ENCODE measurements around the gene RAP2B.
A peak's percentile ranks its signal among the peaks of the same experiment; 100 is the strongest.

Gene RAP2B

DNA sequence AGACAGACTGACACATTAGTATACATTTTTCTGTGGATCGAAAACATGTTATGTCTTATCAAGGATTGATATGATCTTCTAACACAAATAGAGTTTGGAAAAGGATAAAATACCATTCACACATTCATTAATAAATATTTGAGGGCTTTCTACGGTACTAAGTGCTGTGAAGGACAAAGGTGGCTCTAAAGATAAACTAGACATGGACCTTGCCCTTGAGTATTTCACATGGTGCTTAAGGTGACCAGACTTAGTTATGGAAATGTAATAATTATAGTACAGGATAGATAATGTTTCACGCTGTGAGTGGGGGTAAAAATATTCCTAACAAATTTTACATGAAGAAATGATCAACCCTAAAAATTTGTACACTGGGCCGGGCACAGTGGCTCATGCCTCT lies 3.8 kb upstream of the RAP2B start:
- Histone ChIP-seq H3K4me1 (ENCODE audit: low read length) (peaks cover 15% of the 10 kb centered on the region), H3K9me3 (ENCODE audit: insufficient read depth, low read length) (no peaks in the 10 kb centered on the region), H3K79me2 (ENCODE audit: low read length) (peaks cover 11% of the 10 kb centered on the region), H2AFZ (ENCODE audit: low read depth, low read length) (no peak overlapping the region), H3K27ac (ENCODE audit: low read length) (no peak overlapping the region), H3K4me2 (ENCODE audit: low read length) (no peak overlapping the region), H4K20me1 (ENCODE audit: insufficient read depth, low read length) (no peaks in the 10 kb centered on the region), H3K4me3 (ENCODE audit: low read length) (no peak overlapping the region), H3K27me3 (ENCODE audit: low read depth, low read length) (no peaks in the 10 kb centered on the region), H3K9ac (ENCODE audit: low read length) (no peak overlapping the region), H3K36me3 (replicated peaks; ENCODE audit: low read depth, low read length) (peaks cover under 1% of the 10 kb centered on the region)
- TF ChIP-seq, protein P1, sequence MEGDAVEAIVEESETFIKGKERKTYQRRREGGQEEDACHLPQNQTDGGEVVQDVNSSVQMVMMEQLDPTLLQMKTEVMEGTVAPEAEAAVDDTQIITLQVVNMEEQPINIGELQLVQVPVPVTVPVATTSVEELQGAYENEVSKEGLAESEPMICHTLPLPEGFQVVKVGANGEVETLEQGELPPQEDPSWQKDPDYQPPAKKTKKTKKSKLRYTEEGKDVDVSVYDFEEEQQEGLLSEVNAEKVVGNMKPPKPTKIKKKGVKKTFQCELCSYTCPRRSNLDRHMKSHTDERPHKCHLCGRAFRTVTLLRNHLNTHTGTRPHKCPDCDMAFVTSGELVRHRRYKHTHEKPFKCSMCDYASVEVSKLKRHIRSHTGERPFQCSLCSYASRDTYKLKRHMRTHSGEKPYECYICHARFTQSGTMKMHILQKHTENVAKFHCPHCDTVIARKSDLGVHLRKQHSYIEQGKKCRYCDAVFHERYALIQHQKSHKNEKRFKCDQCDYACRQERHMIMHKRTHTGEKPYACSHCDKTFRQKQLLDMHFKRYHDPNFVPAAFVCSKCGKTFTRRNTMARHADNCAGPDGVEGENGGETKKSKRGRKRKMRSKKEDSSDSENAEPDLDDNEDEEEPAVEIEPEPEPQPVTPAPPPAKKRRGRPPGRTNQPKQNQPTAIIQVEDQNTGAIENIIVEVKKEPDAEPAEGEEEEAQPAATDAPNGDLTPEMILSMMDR (IDR thresholded peaks at IDR 0.05; ENCODE audit: low read depth, low read length) = no peak
- TF ChIP-seq EZH2phosphoT487 (IDR thresholded peaks at IDR 0.05; ENCODE audit: low read depth) = no peak

DNA sequence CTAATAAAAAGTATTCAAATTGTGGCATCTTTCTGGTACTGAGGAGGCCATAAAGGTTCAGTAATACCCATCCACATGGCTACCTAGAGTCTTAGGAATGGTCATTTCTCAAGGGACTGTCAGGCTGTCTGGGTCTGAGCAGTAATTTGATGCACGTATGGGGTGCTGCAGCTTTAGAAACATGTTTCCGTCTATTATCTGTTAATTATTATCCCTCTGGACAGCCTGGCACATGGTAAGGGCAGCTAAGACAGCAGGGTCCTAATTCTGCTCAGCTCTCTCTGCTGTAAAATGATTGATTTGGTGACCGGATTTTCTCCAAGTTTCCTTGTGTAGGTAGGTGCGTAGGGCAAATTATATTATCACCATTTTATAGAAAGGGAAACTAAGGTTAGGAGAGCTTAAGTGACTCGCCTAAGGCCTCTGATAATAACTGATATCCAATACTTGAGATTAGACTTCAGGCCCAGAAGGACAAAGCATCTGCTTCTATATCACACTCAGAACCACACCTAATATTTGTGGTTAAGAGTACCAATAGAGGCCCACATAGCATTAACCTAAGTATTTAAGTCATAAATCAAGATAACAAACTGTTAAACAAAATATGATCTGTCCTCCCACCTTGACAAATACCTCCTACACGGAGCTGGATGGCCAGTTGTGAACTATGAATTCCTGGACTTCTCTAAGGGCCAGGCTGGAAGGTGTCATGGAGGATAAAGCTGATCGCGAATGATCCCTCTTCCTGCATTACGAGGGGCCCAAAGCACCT lies 2.9 kb upstream of the RAP2B start:
- Histone ChIP-seq H3K27ac (ENCODE audit: low read length) (no peak overlapping the region), H3K27me3 (ENCODE audit: low read depth, low read length) (no peaks in the 10 kb centered on the region), H3K9me3 (ENCODE audit: insufficient read depth, low read length) (no peaks in the 10 kb centered on the region), H2AFZ (ENCODE audit: low read depth, low read length) (no peak overlapping the region), H3K79me2 (ENCODE audit: low read length) (peaks cover 21% of the 10 kb centered on the region), H3K9ac (ENCODE audit: low read length) (no peak overlapping the region), H4K20me1 (ENCODE audit: insufficient read depth, low read length) (peaks cover 5% of the 10 kb centered on the region; the same call in 1 of the 2 replicates), H3K4me1 (ENCODE audit: low read length) (peaks cover 20% of the 10 kb centered on the region), H3K4me2 (ENCODE audit: low read length) (peak overlapping the region; percentile 97; the same call in 1 of the 2 replicates), H3K4me3 (ENCODE audit: low read length) (no peak overlapping the region), H3K36me3 (replicated peaks; ENCODE audit: low read depth, low read length) (peaks cover 7% of the 10 kb centered on the region)
- no peak for TF ChIP-seq EZH2phosphoT487 (IDR thresholded peaks at IDR 0.05; ENCODE audit: low read depth)
- TF ChIP-seq, protein P1 (IDR thresholded peaks at IDR 0.05; ENCODE audit: low read depth, low read length) = no peak

DNA sequence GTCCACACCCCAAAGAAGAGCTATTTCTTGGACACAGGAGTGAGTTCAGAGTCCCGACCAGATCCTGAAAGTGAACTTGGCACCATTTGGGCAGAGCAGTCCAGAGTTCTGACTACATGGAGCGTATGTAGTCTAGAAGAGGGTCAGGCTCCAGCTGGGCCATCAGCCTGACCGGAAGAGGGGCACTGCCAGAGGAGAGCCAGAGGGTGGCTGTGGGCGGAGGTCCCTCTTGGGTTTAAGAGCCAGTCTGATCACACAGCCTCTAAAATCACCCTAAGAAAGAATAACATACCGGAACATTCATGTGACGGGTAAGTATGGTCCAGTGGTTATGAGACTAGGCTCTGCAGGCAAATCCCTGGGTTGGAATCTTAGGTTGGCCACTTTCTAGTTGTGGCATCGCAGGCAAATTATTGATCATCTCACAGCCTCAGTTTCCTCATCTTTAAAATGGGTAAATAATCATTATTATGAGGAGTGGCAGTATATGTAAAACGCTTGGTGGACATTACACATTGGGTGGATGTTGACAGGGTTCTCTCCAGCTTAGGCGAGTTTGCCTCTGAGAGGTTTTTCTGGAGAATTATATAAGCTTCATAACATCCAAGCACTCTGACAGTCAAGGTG lies 2.1 kb upstream of the RAP2B start:
- peaks cover 13% of the 10 kb centered on the region for H4K20me1 ChIP-seq (ENCODE audit: insufficient read depth, low read length)
- peak overlapping the region; percentile 97 for H3K4me2 ChIP-seq (ENCODE audit: low read length)
- TF ChIP-seq EZH2phosphoT487 (IDR thresholded peaks at IDR 0.05; ENCODE audit: low read depth) = no peak
- TF ChIP-seq, protein P1 (IDR thresholded peaks at IDR 0.05; ENCODE audit: low read depth, low read length) = no peak
- H2AFZ ChIP-seq (ENCODE audit: low read depth, low read length) = peak overlapping the region; percentile 76
- H3K9ac ChIP-seq (ENCODE audit: low read length) = peak overlapping the region; percentile 99
- H3K27ac ChIP-seq (ENCODE audit: low read length) = peak overlapping the region; percentile 98
- H3K79me2 ChIP-seq (ENCODE audit: low read length) = peaks cover 28% of the 10 kb centered on the region
- H3K9me3 ChIP-seq (ENCODE audit: insufficient read depth, low read length) = no peaks in the 10 kb centered on the region
- no peaks in the 10 kb centered on the region for H3K27me3 ChIP-seq (ENCODE audit: low read depth, low read length)
- H3K4me1 ChIP-seq (ENCODE audit: low read length) = peaks cover 27% of the 10 kb centered on the region
- H3K36me3 ChIP-seq (replicated peaks; ENCODE audit: low read depth, low read length) = peaks cover 11% of the 10 kb centered on the region
- peak overlapping the region; percentile 95 for H3K4me3 ChIP-seq (ENCODE audit: low read length)

DNA sequence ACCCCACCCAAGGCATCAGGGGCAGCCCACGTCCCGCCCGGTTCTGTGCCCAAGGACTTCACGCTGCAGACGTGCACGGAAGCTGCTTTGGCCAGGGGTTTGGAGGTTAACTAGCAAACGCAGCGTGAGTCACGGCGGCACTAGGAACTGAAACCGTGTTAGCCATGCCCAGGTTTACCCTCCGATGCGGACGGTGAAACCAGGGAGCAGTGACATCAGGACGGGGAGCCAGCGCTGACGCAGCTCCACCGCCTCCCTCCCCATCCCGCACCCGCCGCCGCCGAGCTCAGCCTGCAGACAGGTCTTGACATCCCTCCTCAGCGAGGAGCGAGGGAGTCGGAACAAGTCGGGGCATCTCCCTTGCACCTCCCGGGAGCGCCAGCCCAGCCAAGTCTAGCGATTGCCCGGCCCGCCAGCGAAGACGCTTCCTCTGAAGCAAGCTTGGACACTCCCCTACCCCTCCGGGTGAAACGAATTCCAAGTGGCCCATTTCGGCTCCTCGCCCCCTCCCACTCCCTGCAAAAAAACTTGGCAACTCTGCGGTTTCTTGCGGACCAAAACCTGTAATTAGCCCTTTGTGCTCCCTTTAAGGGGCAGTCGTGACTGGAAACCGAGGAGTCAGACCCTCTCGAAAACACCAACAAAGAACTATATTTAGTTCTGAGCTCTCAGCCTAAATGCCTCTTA lies 1.4 kb upstream of the RAP2B start:
- H3K27ac ChIP-seq (ENCODE audit: low read length) = peak overlapping the region; percentile 98
- H3K27me3 ChIP-seq (ENCODE audit: low read depth, low read length) = no peaks in the 10 kb centered on the region
- H3K4me2 ChIP-seq (ENCODE audit: low read length) = peak overlapping the region; percentile 97

More for the DNA sequence above, 1.4 kb upstream of the RAP2B start:
- TF ChIP-seq, protein P1 (IDR thresholded peaks at IDR 0.05; ENCODE audit: low read depth, low read length) = no peak
- no peak for TF ChIP-seq EZH2phosphoT487 (IDR thresholded peaks at IDR 0.05; ENCODE audit: low read depth)
- H3K36me3 ChIP-seq (replicated peaks; ENCODE audit: low read depth, low read length) = peaks cover 17% of the 10 kb centered on the region
- peaks cover 19% of the 10 kb centered on the region for H4K20me1 ChIP-seq (ENCODE audit: insufficient read depth, low read length)
- peak overlapping the region; percentile 99 for H3K9ac ChIP-seq (ENCODE audit: low read length)
- H3K4me1 ChIP-seq (ENCODE audit: low read length) = peaks cover 32% of the 10 kb centered on the region
- H3K4me3 ChIP-seq (ENCODE audit: low read length) = peak overlapping the region; percentile 95
- peaks cover 35% of the 10 kb centered on the region for H3K79me2 ChIP-seq (ENCODE audit: low read length)
- peak overlapping the region; percentile 80 for H2AFZ ChIP-seq (ENCODE audit: low read depth, low read length)
- no peaks in the 10 kb centered on the region for H3K9me3 ChIP-seq (ENCODE audit: insufficient read depth, low read length)

Data from OCI-LY3 (cell line).